ENCODE results near the gene FAM177B.

Gene FAM177B

DNA sequence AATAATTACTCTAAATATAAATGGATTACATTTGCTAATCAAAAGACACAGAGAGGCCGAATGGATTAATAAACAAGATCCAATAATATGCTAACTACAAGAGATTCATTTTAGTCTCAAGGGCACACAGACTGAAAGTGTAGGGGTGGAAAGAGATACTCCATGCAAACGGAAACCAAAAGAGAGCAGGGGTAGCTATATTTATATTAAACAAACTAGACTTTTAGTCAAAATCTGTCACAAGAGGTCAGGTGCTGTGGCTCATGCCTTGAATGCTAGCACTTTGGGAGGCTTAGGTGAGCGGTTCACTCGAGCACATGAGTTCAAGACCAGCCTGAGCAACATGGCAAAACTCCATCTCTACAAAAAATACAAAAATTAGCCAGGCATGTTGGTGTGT, 44.2 kb downstream of the FAM177B start:
- ATAC-seq: no peak
- TF ChIP-seq, protein P1, sequence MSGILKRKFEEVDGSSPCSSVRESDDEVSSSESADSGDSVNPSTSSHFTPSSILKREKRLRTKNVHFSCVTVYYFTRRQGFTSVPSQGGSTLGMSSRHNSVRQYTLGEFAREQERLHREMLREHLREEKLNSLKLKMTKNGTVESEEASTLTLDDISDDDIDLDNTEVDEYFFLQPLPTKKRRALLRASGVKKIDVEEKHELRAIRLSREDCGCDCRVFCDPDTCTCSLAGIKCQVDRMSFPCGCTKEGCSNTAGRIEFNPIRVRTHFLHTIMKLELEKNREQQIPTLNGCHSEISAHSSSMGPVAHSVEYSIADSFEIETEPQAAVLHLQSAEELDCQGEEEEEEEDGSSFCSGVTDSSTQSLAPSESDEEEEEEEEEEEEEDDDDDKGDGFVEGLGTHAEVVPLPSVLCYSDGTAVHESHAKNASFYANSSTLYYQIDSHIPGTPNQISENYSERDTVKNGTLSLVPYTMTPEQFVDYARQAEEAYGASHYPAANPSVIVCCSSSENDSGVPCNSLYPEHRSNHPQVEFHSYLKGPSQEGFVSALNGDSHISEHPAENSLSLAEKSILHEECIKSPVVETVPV (CRISPR knock-in tag; IDR thresholded peaks at IDR 0.05): no peak
- TF ChIP-seq TOX (CRISPR knock-in tag; IDR thresholded peaks at IDR 0.05; ENCODE audit: borderline replicate concordance): no peak
- TF ChIP-seq BACH2 (CRISPR knock-in tag; IDR thresholded peaks at IDR 0.05; ENCODE audit: borderline replicate concordance): no peak
- TF ChIP-seq, protein P2, sequence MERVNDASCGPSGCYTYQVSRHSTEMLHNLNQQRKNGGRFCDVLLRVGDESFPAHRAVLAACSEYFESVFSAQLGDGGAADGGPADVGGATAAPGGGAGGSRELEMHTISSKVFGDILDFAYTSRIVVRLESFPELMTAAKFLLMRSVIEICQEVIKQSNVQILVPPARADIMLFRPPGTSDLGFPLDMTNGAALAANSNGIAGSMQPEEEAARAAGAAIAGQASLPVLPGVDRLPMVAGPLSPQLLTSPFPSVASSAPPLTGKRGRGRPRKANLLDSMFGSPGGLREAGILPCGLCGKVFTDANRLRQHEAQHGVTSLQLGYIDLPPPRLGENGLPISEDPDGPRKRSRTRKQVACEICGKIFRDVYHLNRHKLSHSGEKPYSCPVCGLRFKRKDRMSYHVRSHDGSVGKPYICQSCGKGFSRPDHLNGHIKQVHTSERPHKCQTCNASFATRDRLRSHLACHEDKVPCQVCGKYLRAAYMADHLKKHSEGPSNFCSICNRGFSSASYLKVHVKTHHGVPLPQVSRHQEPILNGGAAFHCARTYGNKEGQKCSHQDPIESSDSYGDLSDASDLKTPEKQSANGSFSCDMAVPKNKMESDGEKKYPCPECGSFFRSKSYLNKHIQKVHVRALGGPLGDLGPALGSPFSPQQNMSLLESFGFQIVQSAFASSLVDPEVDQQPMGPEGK (CRISPR knock-in tag; IDR thresholded peaks at IDR 0.05; ENCODE audit: borderline replicate concordance): no peak
- no peak for TF ChIP-seq ARNTL (CRISPR knock-in tag; IDR thresholded peaks at IDR 0.05; ENCODE audit: borderline replicate concordance, low read depth)
- no peak for TF ChIP-seq ZNF70 (CRISPR knock-in tag; IDR thresholded peaks at IDR 0.05)
- TF ChIP-seq ZNF8 (CRISPR knock-in tag; IDR thresholded peaks at IDR 0.05): no peak
- no peak for TF ChIP-seq OSR1 (CRISPR knock-in tag; IDR thresholded peaks at IDR 0.05)
- no peak for TF ChIP-seq ZFP30 (CRISPR knock-in tag; IDR thresholded peaks at IDR 0.05)
- no peak for TF ChIP-seq TCF4 (CRISPR knock-in tag; IDR thresholded peaks at IDR 0.05; ENCODE audit: borderline replicate concordance)
- no peak for TF ChIP-seq ESRRG (CRISPR knock-in tag; IDR thresholded peaks at IDR 0.05)

DNA sequence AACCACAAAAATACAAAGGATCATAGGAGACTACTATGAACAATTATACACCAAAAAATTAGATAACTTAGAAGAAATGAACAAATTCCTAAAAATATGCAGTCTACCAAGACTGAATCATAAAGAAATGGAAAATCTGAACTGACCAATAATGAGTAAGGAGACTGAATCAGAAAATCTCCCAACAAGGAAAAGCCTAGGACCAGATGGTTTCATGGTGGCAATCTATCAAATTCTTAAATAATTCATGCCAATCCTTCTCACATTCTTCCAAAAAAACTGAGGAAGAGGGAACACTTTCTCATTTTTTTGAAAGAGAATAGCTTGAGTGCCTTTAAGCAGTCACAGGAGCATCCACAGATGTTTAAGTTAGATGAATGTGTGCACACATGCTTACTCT, 46.0 kb downstream of the FAM177B start:
- no peak for ATAC-seq
- TF ChIP-seq OSR1 (CRISPR knock-in tag; IDR thresholded peaks at IDR 0.05) (no peak), PPARA (CRISPR knock-in tag; IDR thresholded peaks at IDR 0.05; ENCODE audit: borderline replicate concordance) (no peak), ZNF70 (CRISPR knock-in tag; IDR thresholded peaks at IDR 0.05) (no peak), ZFP3 (CRISPR knock-in tag; IDR thresholded peaks at IDR 0.05) (no peak), ARNTL (CRISPR knock-in tag; IDR thresholded peaks at IDR 0.05; ENCODE audit: borderline replicate concordance, low read depth) (no peak), TOX (CRISPR knock-in tag; IDR thresholded peaks at IDR 0.05; ENCODE audit: borderline replicate concordance) (no peak)
- TF ChIP-seq, protein P2 (CRISPR knock-in tag; IDR thresholded peaks at IDR 0.05; ENCODE audit: borderline replicate concordance): no peak
- TF ChIP-seq, protein P1 (CRISPR knock-in tag; IDR thresholded peaks at IDR 0.05): no peak
- TF ChIP-seq, protein P3, sequence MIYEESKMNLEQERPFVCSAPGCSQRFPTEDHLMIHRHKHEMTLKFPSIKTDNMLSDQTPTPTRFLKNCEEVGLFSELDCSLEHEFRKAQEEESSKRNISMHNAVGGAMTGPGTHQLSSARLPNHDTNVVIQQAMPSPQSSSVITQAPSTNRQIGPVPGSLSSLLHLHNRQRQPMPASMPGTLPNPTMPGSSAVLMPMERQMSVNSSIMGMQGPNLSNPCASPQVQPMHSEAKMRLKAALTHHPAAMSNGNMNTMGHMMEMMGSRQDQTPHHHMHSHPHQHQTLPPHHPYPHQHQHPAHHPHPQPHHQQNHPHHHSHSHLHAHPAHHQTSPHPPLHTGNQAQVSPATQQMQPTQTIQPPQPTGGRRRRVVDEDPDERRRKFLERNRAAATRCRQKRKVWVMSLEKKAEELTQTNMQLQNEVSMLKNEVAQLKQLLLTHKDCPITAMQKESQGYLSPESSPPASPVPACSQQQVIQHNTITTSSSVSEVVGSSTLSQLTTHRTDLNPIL (CRISPR knock-in tag; IDR thresholded peaks at IDR 0.05; ENCODE audit: low read depth): no peak

DNA sequence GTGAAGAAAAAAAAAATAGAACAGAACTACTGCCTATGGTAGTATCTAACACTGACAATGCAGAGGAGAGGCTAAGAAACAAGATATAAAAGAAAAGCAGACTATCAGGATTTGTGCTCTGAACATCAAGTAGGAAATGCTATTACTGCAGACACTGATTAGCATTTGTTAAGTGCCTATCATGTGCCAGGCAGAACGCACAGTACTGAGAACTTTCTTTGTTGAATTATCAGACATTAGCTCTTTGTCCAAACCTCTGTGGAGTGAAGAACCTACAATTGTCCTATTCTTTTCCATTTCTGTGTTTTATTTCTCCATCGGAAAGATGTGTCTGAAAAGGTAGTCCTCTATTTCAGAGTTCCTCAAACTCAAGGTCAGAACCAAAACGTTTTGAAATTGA, 47.4 kb downstream of the FAM177B start:
- ATAC-seq: no peak
- no peak for TF ChIP-seq BACH2 (CRISPR knock-in tag; IDR thresholded peaks at IDR 0.05; ENCODE audit: borderline replicate concordance)
- TF ChIP-seq, protein P4, sequence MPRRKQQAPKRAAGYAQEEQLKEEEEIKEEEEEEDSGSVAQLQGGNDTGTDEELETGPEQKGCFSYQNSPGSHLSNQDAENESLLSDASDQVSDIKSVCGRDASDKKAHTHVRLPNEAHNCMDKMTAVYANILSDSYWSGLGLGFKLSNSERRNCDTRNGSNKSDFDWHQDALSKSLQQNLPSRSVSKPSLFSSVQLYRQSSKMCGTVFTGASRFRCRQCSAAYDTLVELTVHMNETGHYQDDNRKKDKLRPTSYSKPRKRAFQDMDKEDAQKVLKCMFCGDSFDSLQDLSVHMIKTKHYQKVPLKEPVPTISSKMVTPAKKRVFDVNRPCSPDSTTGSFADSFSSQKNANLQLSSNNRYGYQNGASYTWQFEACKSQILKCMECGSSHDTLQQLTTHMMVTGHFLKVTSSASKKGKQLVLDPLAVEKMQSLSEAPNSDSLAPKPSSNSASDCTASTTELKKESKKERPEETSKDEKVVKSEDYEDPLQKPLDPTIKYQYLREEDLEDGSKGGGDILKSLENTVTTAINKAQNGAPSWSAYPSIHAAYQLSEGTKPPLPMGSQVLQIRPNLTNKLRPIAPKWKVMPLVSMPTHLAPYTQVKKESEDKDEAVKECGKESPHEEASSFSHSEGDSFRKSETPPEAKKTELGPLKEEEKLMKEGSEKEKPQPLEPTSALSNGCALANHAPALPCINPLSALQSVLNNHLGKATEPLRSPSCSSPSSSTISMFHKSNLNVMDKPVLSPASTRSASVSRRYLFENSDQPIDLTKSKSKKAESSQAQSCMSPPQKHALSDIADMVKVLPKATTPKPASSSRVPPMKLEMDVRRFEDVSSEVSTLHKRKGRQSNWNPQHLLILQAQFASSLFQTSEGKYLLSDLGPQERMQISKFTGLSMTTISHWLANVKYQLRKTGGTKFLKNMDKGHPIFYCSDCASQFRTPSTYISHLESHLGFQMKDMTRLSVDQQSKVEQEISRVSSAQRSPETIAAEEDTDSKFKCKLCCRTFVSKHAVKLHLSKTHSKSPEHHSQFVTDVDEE (CRISPR knock-in tag; IDR thresholded peaks at IDR 0.05): no peak
- TF ChIP-seq, protein P3 (CRISPR knock-in tag; IDR thresholded peaks at IDR 0.05; ENCODE audit: low read depth): no peak

Data from SK-N-SH treated with all-trans-retinoic acid at 6 μM for 48 hours (cell line).